NCI-H1105 treated with DMSO at 0.1 percent for 48 hours (cell line): Measurements from ENCODE around the gene C16orf74.
A peak's percentile ranks its signal among the peaks of the same experiment; 100 is the strongest.

ENCODE experiments used
- DNase-seq: peaks from one replicate; lab custom pipeline; 2025; lab: John Stamatoyannopoulos, UW

Gene C16orf74

DNA sequence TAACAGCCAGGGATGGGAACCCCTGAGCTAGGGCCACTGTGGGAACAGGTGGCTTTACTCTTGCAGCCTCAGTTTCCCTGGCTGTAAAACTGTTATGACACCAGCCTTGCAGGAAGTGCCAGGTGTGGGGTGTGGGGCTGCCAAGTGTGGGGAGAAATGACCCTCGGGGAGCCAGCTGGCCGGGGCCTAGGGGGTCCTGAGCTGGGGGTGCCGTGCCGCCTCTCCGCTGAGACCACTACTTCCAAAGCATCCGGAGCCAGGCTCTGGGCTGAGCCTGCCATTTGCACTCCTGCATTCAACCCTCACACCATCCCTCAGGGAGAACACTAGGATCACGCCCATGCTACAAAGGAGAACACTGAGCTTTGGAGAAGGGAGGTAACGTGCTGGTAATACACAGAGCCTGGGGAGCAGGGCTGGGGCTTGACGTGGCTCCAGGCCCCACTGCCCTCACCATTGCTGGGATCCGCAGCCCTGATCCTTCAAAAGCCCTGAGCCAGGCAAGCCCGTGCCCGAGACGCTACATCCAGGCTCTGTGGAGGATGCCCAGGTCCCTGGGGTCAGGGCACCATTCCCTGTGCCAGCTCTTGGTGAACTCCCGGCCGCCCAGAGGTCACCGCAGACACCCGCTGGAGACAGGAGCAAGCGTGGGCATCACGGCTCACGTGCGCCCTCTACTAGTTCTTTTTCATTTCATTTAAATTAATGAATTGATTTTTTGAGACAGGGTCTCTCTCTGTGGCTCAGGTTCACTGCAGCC, 33.3 kb downstream of the C16orf74 start:
- peak; percentile 49 for DNase-seq

- DNase-seq, result peak; percentile 26
These were observed 34.2 kb downstream of the C16orf74 start for GRCh38 chr16:85716680-85717038.

- DNase-seq, result no peak
These were observed 34.7 kb downstream of the C16orf74 start for GRCh38 chr16:85716022-85716679.

GRCh38 chr16:85715169-85716021, 35.5 kb downstream of the C16orf74 start:
- DNase-seq, result peak; percentile 94

- DNase-seq, result no peak
These were observed 38.1 kb downstream of the C16orf74 start for GRCh38 chr16:85712801-85713200.

DNA sequence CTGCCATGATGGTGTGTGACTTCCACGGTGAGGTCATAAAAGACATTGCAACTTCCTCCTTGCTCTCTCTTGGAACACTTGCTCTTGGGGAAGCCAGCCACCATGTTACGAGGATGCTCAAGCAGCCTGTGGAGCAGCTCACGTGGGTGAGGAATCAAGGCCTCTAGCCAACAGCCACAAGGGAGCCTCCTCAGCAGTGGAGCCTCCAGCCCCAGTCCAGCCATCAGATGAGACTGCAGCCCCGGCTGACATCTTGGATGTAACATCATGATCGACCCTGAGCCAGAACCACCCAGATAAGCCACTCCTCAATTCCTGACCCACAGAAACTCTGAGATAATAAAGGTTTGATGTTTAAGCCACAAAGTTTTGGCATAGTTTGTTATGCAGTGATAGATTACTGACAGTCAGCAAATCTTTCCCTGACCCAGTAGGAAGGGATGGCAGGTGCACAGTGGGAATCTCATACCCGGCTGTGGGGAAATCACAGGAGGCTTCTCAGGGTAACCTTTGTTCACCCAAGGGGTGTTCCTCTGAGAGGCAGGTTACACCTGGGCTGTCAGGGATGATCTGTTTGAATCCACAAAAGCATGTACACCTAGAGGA, 38.8 kb downstream of the C16orf74 start:
- no peak for DNase-seq

GRCh38 chr16:85710732-85711131, 40.2 kb downstream of the C16orf74 start:
- DNase-seq, result no peak

DNA sequence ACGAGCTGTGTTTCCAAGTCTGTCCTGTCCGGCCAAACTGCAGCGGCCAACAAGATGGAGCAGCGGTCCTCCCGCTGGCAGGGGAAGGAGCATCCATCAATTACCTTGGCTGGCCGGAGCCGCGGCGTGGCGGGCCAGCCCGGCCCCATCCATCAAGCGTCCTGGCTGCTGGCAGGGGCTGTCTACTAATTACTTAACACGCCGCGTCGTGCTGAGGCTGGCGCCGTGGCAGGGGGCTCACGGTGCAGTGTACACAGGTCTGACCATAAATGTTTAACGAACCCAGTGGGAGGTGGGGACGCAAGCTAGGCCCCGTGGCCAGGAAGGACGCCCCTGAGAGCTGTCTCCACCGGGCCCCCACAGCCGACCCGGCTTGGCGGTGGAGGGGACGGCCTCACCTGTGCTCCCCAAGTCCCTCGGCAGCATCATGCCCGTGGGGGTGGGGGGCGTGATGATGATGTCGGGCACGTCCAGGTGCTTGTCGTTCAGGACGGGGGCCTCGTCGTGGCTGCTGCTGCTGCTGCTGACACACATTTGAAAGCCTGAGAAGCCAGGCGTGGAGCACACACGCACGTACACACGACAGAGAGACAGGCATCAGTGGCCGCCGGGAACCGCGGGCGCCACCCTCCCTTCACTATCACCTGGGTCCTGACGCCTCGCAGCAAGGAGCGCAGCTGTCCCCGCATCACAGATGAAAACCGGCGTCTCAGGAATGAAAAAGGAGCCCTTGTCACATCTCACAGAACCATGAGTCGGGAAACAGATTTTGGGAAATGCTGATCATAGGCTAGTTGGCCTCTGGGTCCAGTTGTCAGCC, 40.9 kb downstream of the C16orf74 start:
- DNase-seq, result no peak

GRCh38 chr16:85708338-85708737, 42.6 kb downstream of the C16orf74 start:
- no peak for DNase-seq

DNA sequence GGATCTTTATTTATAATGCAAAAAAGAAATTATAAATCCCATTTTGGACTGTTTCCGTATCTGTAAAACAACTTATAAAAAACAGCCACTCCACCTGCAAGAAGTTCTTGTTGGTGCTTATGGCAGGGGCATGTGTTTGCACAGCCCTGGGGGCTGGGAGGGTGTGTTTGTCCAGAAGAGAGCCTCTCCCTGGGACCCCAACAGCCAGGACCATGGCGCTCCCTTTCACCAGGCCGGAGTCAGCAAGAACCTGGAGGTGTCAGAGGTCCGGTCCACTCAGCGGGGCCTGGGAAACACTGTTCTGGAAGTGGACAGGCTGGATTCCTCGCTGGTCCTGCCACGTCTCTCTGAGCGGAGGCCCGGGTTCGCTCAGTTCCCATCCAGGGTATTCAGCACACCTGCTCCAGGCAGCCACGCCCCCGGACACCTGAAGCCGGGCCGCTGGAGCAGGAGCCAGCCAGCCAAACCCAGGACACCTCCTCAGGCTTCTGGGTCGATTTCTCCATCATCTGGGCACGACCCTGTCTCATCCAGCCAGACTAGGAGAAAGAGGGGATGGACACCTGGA, 43.3 kb downstream of the C16orf74 start:
- DNase-seq, result no peak

DNA sequence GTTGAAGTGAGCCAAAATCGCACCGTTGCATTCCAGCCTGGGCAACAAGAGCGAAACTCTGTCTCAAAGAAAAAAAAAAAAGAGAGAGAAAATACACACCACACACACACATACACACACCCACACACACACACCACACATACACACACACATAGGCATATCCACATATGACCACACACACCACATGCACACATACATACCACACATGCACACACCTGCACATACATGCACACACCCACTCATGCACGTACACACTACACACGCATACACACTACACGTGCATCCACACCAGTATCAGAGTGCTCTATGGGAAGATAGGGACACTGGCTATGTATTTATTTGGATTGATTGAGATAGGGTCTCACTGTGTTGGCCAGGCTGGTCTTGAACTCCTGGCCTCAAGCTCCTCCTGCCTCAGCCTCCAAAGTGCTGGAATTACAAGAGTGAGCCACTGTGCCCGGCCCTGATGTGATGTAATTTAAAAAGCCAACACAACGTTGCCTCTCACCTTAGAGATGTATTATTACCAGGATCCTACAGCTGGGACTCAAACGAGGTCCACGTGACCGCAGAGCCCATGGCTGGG, 44.4 kb downstream of the C16orf74 start:
- no peak for DNase-seq

DNA sequence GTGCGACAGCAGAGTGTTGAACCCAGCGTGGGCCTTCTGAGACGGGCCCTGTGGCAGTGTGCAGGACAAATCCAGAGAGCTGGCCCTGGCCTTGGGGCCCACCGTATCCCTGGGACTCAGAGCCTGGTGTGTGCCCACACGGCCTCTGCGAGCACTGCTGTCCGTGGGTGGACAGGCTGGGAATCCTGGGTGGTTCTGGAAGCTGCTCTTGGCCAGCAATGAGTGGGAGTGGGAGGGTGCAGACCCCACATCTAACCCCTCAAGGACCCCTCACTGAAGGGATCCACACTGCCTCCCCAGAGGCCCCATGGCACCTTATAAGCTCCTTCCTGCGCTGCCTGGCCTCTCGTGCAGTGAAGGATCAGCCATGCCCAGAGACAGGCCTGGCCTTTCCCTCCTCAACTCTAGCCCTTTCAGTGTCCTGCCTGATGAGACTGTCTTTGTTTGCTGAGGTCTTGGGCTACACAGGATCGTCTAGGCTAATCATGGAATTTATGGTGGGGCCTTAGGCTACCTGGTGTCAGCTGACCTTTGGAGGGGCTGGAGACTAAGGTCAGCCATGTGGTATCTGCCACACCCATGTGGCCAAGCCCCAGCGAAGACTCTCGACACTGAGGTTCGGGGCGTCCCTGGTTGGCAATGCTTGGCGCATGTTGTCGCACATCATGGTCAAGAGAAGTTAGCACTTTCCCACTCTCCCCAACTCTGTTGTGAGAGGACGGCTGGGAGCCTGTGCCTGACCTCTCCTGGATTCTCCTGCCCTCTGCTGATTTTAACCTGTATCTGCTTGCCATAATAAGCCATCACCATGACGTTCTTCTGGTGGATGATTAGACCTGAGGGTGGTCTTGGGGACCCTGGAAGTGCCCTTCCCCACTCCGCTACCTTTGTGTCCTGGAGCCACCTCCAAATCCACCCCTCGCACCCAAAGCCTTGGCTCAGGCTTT, 45.7 kb downstream of the C16orf74 start:
- no peak for DNase-seq

GRCh38 chr16:85704011-85704410, 46.9 kb downstream of the C16orf74 start:
- no peak for DNase-seq

DNA sequence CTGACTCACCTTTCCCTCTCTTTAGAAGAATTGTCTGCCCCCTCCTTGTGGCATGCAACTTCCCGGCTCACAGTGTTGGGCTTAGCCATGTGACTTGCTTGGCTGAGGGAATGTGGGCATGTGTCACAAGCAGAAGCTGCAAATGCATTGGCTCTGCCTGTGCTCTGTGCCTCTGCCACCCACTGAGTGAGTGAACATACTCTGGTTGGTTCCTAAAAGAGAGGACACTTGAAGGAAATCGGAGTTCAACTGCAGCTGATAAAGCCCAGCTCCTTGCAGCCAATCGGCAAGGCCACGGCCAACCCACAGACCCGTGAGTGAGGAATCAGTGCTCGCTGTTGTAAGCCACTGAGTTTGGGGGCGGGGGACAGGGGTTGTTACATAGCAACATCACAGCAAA, 51.3 kb downstream of the C16orf74 start:
- no peak for DNase-seq

- DNase-seq, result no peak
These were observed 51.8 kb downstream of the C16orf74 start for GRCh38 chr16:85698935-85699558.

GRCh38 chr16:85698459-85698891, 52.4 kb downstream of the C16orf74 start:
- DNase-seq, result no peak

GRCh38 chr16:85697431-85697830, 53.5 kb downstream of the C16orf74 start:
- DNase-seq, result no peak

DNA sequence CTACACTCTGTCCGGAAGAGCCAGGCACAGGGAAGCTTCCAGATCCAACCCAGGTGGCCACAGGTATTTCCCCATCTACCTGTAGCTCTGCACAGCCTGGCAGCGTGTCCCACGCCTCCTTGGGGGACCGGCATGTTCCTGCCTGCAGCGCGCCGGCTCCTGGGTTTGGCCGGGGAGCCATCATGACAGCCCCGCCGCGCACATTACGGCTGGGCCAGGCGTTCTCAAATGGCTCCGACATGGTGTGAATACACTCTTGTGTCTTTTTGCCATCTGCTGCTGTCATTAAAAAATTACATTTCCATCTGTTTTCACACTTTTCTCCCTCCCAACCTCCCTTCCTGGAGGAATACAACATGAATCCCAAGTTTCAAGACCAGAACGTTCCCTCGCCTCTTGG, 54.1 kb downstream of the C16orf74 start:
- no peak for DNase-seq
